Suppressor macrophage treated with lipopolysaccharide for 4 hours (primary cell): ENCODE results near the gene ANKRD18B.
"Not testable (repeated sequence)": the region's sequence is repeated elsewhere in the genome, so short reads cannot be mapped to it uniquely, and the experiment has no call there.

Experiments used
- DNase-seq: peaks from one replicate; pipeline ENCODE4 v3.0.0-alpha.2; 2020

The ANKRD18B gene

GRCh38 chr9:33535541-33535940 is 11.5 kb downstream of the ANKRD18B start:
- DNase-seq = no peak

GRCh38 chr9:33543463-33543862 is 19.4 kb downstream of the ANKRD18B start:
- DNase-seq = not testable (repeated sequence)

GRCh38 chr9:33545715-33546114 is 21.7 kb downstream of the ANKRD18B start:
- not testable (repeated sequence) for DNase-seq

GRCh38 chr9:33548816-33549215 is 24.8 kb downstream of the ANKRD18B start:
- not testable (repeated sequence) for DNase-seq

GRCh38 chr9:33549418-33549817 is 25.4 kb downstream of the ANKRD18B start:
- not testable (repeated sequence) for DNase-seq

- not testable (repeated sequence) for DNase-seq
Observed at GRCh38 chr9:33551183-33551582, 27.1 kb downstream of the ANKRD18B start.

GRCh38 chr9:33552315-33552725 is 28.3 kb downstream of the ANKRD18B start:
- DNase-seq = not testable (repeated sequence)

GRCh38 chr9:33560217-33560616 is 36.2 kb downstream of the ANKRD18B start:
- not testable (repeated sequence) for DNase-seq

- DNase-seq = peak; percentile 1
Observed at GRCh38 chr9:33562196-33562595, 38.1 kb downstream of the ANKRD18B start.

GRCh38 chr9:33567776-33568175 is 43.7 kb downstream of the ANKRD18B start:
- not testable (repeated sequence) for DNase-seq

GRCh38 chr9:33577786-33578185 is 53.7 kb downstream of the ANKRD18B start:
- not testable (repeated sequence) for DNase-seq

- not testable (repeated sequence) for DNase-seq
Observed at GRCh38 chr9:33579996-33580395, 55.9 kb downstream of the ANKRD18B start.

- peak; percentile 11 for DNase-seq
Observed at GRCh38 chr9:33582686-33583085, 58.6 kb downstream of the ANKRD18B start.

GRCh38 chr9:33586128-33586527 is 62.1 kb downstream of the ANKRD18B start:
- DNase-seq = not testable (repeated sequence)

- not testable (repeated sequence) for DNase-seq
Observed at GRCh38 chr9:33587799-33588198, 63.7 kb downstream of the ANKRD18B start.

GRCh38 chr9:33588876-33589275 is 64.8 kb downstream of the ANKRD18B start:
- DNase-seq = not testable (repeated sequence)

GRCh38 chr9:33590857-33591256 is 66.8 kb downstream of the ANKRD18B start:
- DNase-seq = not testable (repeated sequence)

GRCh38 chr9:33596974-33597373 is 72.9 kb downstream of the ANKRD18B start:
- DNase-seq = not testable (repeated sequence)

GRCh38 chr9:33597386-33597785 is 73.3 kb downstream of the ANKRD18B start:
- DNase-seq = not testable (repeated sequence)

- DNase-seq = not testable (repeated sequence)
Observed at GRCh38 chr9:33598796-33599379, 74.8 kb downstream of the ANKRD18B start.

- DNase-seq = not testable (repeated sequence)
Observed at GRCh38 chr9:33600911-33601310, 76.9 kb downstream of the ANKRD18B start.

- DNase-seq = peak; percentile 5
Observed at GRCh38 chr9:33604249-33604648, 80.2 kb downstream of the ANKRD18B start.

- DNase-seq = not testable (repeated sequence)
Observed at GRCh38 chr9:33604936-33605335, 80.9 kb downstream of the ANKRD18B start.

- no peak for DNase-seq
Observed at GRCh38 chr9:33611358-33611757, 87.3 kb downstream of the ANKRD18B start.

- not testable (repeated sequence) for DNase-seq
Observed at GRCh38 chr9:33612410-33612809, 88.4 kb downstream of the ANKRD18B start.
